ENCODE results near the gene LNPK. TPM values are rescaled to one million over a fixed set of nuclear protein-coding genes. Genes with fewer than 3 reads are reported as not detected.
"Not testable (repeated sequence)": the region's sequence is repeated elsewhere in the genome, so short reads cannot be mapped to it uniquely, and the experiment has no call there.

LNPK gene
- total RNA-seq, 1 experiment from 2014 or later, result 43.8 TPM

- CTCF ChIA-PET, result no interaction called here
Measured at GRCh38 chr2:175903384-175903936, 98.6 kb downstream of the LNPK start.

GRCh38 chr2:175895957-175896356 lies 106.1 kb downstream of the LNPK start:
- H3K4me3 ChIP-seq; H4K20me1 ChIP-seq (ENCODE audit: insufficient read depth); DNase-seq; H3K4me2 ChIP-seq; H2AFZ ChIP-seq; BruUV-seq (replicated peaks); POLR2A ChIA-PET (ENCODE audit: unreplicated experiment); H3F3A ChIP-seq (ENCODE audit: insufficient read depth, low read depth); H3K36me3 ChIP-seq (ENCODE audit: low read depth); H3K27ac ChIP-seq; intact Hi-C loops (cut with micrococcal nuclease; ENCODE audit: unreplicated experiment); H3K9me2 ChIP-seq (ENCODE audit: insufficient read depth); H3K79me2 ChIP-seq (ENCODE audit: low read depth); H3K4me1 ChIP-seq (replicated peaks; ENCODE audit: insufficient read depth); CTCF ChIA-PET; H3K9me3 ChIP-seq (ENCODE audit: insufficient read depth, low read depth): not testable (repeated sequence)
- H3K27me3 ChIP-seq (ENCODE audit: insufficient read depth, low read depth), result peaks cover 19% of the 10 kb centered on the region; the same call in 1 of the 2 replicates

More at GRCh38 chr2:175903384-175903936, 98.6 kb downstream of the LNPK start:
- POLR2A ChIA-PET (ENCODE audit: unreplicated experiment), result interaction anchor here (0.7 kb wide), 1 partner anchor 26 kb away, joined by 4 read pairs; no protein-coding TSS in a partner anchor
- TF ChIP-seq CTCF (conservative IDR thresholded peaks at IDR 0.05) (no peak), EZH2 (IDR thresholded peaks at IDR 0.05; ENCODE audit: low read depth) (no peak)
- BruUV-seq (replicated peaks), result no TSS peak
- DNase-seq, result no peak
- Histone ChIP-seq H4K20me1 (ENCODE audit: insufficient read depth) (no peaks in the 10 kb centered on the region), H3K27ac (no peak overlapping the region), H2AFZ (no peak overlapping the region), H3K4me3 (no peak overlapping the region), H3K9me3 (ENCODE audit: insufficient read depth, low read depth) (no peaks in the 10 kb centered on the region), H3K27me3 (ENCODE audit: insufficient read depth, low read depth) (peaks cover 19% of the 10 kb centered on the region), H3K9me2 (ENCODE audit: insufficient read depth) (peaks cover 5% of the 10 kb centered on the region; the same call in 1 of the 2 replicates), H3F3A (ENCODE audit: insufficient read depth, low read depth) (no peaks in the 10 kb centered on the region), H3K4me1 (replicated peaks; ENCODE audit: insufficient read depth) (no peaks in the 10 kb centered on the region), H3K36me3 (ENCODE audit: low read depth) (no peaks in the 10 kb centered on the region), H3K4me2 (no peak overlapping the region), H3K79me2 (ENCODE audit: low read depth) (no peaks in the 10 kb centered on the region)
- intact Hi-C loops (cut with micrococcal nuclease; ENCODE audit: unreplicated experiment), result no loop called here

GRCh38 chr2:175892046-175892445 lies 110.0 kb downstream of the LNPK start:
- Histone ChIP-seq H3K9me2 (ENCODE audit: insufficient read depth) (no peaks in the 10 kb centered on the region; the same call in 1 of the 2 replicates), H3K36me3 (ENCODE audit: low read depth) (no peaks in the 10 kb centered on the region), H3K4me1 (replicated peaks; ENCODE audit: insufficient read depth) (no peaks in the 10 kb centered on the region), H3K4me3 (no peak overlapping the region), H3K27ac (no peak overlapping the region), H4K20me1 (ENCODE audit: insufficient read depth) (no peaks in the 10 kb centered on the region), H3K79me2 (ENCODE audit: low read depth) (no peaks in the 10 kb centered on the region), H3K9me3 (ENCODE audit: insufficient read depth, low read depth) (no peaks in the 10 kb centered on the region), H3F3A (ENCODE audit: insufficient read depth, low read depth) (no peaks in the 10 kb centered on the region), H3K27me3 (ENCODE audit: insufficient read depth, low read depth) (peaks cover 29% of the 10 kb centered on the region; the same call in 1 of the 2 replicates), H3K4me2 (no peak overlapping the region), H2AFZ (no peak overlapping the region)
- no peak for TF ChIP-seq EZH2 (IDR thresholded peaks at IDR 0.05; ENCODE audit: low read depth)
- TF ChIP-seq CTCF (conservative IDR thresholded peaks at IDR 0.05), result no peak
- no peak for DNase-seq
- intact Hi-C loops (cut with micrococcal nuclease; ENCODE audit: unreplicated experiment), result no loop called here
- POLR2A ChIA-PET (ENCODE audit: unreplicated experiment), result no interaction called here
- no TSS peak for BruUV-seq (replicated peaks)
- CTCF ChIA-PET, result no interaction called here

Measured in PC-9 (cell line).